ENCODE data around the gene PODXL. TPM values are rescaled to one million over a fixed set of nuclear protein-coding genes. Genes with fewer than 3 reads are reported as not detected.

The PODXL gene
- total and polyA plus RNA-seq, 2 donors (not counting 3 experiments of a cell fraction or from before 2014, with no cell fraction given), result 86.4 to 156 TPM

- Histone ChIP-seq H3K9ac (replicated peaks; ENCODE audit: extremely low read depth, insufficient read depth, low read length) (peak overlapping the region; percentile 71), H4K20me1 (replicated peaks; ENCODE audit: control insufficient read depth, extremely low read depth, insufficient read depth, low read length) (no peaks in the 10 kb centered on the region), H2AFZ (ENCODE audit: low read depth, low read length) (peak overlapping the region; percentile 52), H3K4me2 (ENCODE audit: insufficient read depth, low read length) (peak overlapping the region; percentile 88), H3K79me2 (ENCODE audit: control insufficient read depth, insufficient read depth, low read length) (peaks cover 58% of the 10 kb centered on the region), H3K36me3 (ENCODE audit: control insufficient read depth in 2 of 2, extremely low read depth in 1 of 2, insufficient read depth in 2 of 2, low read length in 2 of 2) (no peaks in the 10 kb centered on the region), H3K4me1 (ENCODE audit: control insufficient read depth, extremely low read depth, insufficient read depth, low read length) (peaks cover 33% of the 10 kb centered on the region), H3K9me3 (replicated peaks; ENCODE audit: control insufficient read depth, insufficient read depth, low read length) (no peaks in the 10 kb centered on the region), H3K27me3 (ENCODE audit: control insufficient read depth in 2 of 2, insufficient read depth in 2 of 2, low read length in 2 of 2) (no peaks in the 10 kb centered on the region), H3K9me1 (replicated peaks; ENCODE audit: control insufficient read depth, extremely low read depth, insufficient read depth, low read length) (no peaks in the 10 kb centered on the region), H3K4me3 (replicated peaks in 1 of 3; ENCODE audit: insufficient read depth in 1 of 3, low read depth in 1 of 3, low read length in 3 of 3) (peak overlapping the region; percentile 78 to 82 (median 79)), H3K27ac (ENCODE audit: insufficient read depth, low read depth, low read length) (peak overlapping the region; percentile 68)
- ChIA-PET CTCF (no interaction called here), POLR2A (no interaction called here)
- TF ChIP-seq GATA2 (IDR thresholded peaks at IDR 0.05; ENCODE audit: insufficient read depth, insufficient read length, low read depth, low read length) (no peak), MAX (IDR thresholded peaks at IDR 0.05; ENCODE audit: insufficient read depth, insufficient read length) (no peak), JUN (IDR thresholded peaks at IDR 0.05; ENCODE audit: borderline replicate concordance, insufficient read depth, insufficient read length, low read depth) (no peak), POLR2AphosphoS5 (IDR thresholded peaks at IDR 0.05; ENCODE audit: insufficient read depth, low read depth, low read length) (no peak), EZH2 (IDR thresholded peaks at IDR 0.05; ENCODE audit: borderline replicate concordance, low read depth, low read length, severe bottlenecking) (no peak), POLR2A (IDR thresholded peaks at IDR 0.05; ENCODE audit: low read depth, low read length) (no peak), FOS (IDR thresholded peaks at IDR 0.05; ENCODE audit: borderline replicate concordance, insufficient read depth, low read length) (no peak), CTCF (IDR thresholded peaks at IDR 0.05; ENCODE audit: extremely low read depth in 1 of 2, insufficient read depth in 1 of 2, low read depth in 1 of 2, low read length in 2 of 2) (no peak), MYC (IDR thresholded peaks at IDR 0.05; ENCODE audit: low read depth, low read length) (no peak)
- intact Hi-C loops (cut with micrococcal nuclease), result loop anchor here (1.0 to 10.0 kb wide), 3 partner anchors 43 to 949 kb away; no protein-coding TSS in a partner anchor
- BruUV-seq (replicated peaks), result no TSS peak
- DNase-seq (ENCODE audit: low read depth, low spot score) (peak; percentile 28), FAIRE-seq (no peak)
- dilution Hi-C loops (cut with MboI; ENCODE audit: extremely low pct_ligation_motif_present, low sequenced_read_pairs), result no loop called here
These were observed 826 bp downstream of the PODXL start for GRCh38 chr7:131555552-131556052.

All from endothelial cell of umbilical vein (primary cell).